Endothelial cell (in vitro differentiated cells): ENCODE measurements around the gene NAA10. TPM values are rescaled to one million over a fixed set of nuclear protein-coding genes. Genes with fewer than 3 reads are reported as not detected.

ENCODE experiments used
- DNase-seq: peaks from one replicate; pipeline ENCODE4 v3.0.0; 2021; ENCODE audit warnings: low spot score
- H3K27ac Mint-ChIP-seq: one replicate; pipeline ENCODE4 v1.8.0; 2021; ENCODE audit warnings: mixed read lengths, inconsistent platforms; ENCODE audit not compliant: unreplicated experiment
- H3K27me3 Mint-ChIP-seq: one replicate; pipeline ENCODE4 v1.8.0; 2021; ENCODE audit warnings: mild to moderate bottlenecking, moderate library complexity, mixed read lengths, inconsistent platforms; ENCODE audit not compliant: unreplicated experiment
- H3K36me3 Mint-ChIP-seq: one replicate; pipeline ENCODE4 v1.8.0; 2021; ENCODE audit warnings: mild to moderate bottlenecking, low read depth, mixed read lengths, inconsistent platforms; ENCODE audit not compliant: unreplicated experiment
- H3K4me1 Mint-ChIP-seq: one replicate; pipeline ENCODE4 v1.8.0; 2021; ENCODE audit warnings: mild to moderate bottlenecking, mixed read lengths, inconsistent platforms; ENCODE audit not compliant: unreplicated experiment
- H3K4me3 Mint-ChIP-seq: one replicate; pipeline ENCODE4 v1.8.0; 2021; ENCODE audit warnings: mild to moderate bottlenecking, mixed read lengths, inconsistent platforms; ENCODE audit not compliant: unreplicated experiment
- H3K9me3 Mint-ChIP-seq: one replicate; pipeline ENCODE4 v1.8.0; 2021; ENCODE audit warnings: mixed read lengths, inconsistent platforms; ENCODE audit not compliant: unreplicated experiment
- CTCF ChIP-seq: fragments of 200-600 bp; sonication (generic); IDR thresholded peaks from one replicate; pipeline ENCODE4 v1.5.0; 2021; ENCODE audit warnings: antibody characterized with exemption; ENCODE audit not compliant: unreplicated experiment
- total RNA-seq: library from RNA; stranded (reverse); fragmentation: NEBNext Ultra II Directional; extraction: Animal tissue kit (Norgen Biotek cat#: 25700); gene quantifications from one replicate; pipeline ENCODE4 v1.2.1, GENCODE V29; 2021; ENCODE audit not compliant: unreplicated experiment

NAA10 gene
- total RNA-seq, 1 donor from 2014 or later = 85.5 TPM

GRCh38 chrX:153953892-153954557 lies 19.2 kb upstream of the NAA10 start:
- peaks cover 7% of the 10 kb centered on the region for H3K36me3 Mint-ChIP-seq
- no peaks in the 10 kb centered on the region for H3K9me3 Mint-ChIP-seq
- no peak overlapping the region for H3K27ac Mint-ChIP-seq
- peaks cover 4% of the 10 kb centered on the region for H3K4me1 Mint-ChIP-seq
- no peak for TF ChIP-seq CTCF
- no peak for DNase-seq
- H3K27me3 Mint-ChIP-seq = peaks cover 5% of the 10 kb centered on the region
- H3K4me3 Mint-ChIP-seq = no peak overlapping the region

DNA sequence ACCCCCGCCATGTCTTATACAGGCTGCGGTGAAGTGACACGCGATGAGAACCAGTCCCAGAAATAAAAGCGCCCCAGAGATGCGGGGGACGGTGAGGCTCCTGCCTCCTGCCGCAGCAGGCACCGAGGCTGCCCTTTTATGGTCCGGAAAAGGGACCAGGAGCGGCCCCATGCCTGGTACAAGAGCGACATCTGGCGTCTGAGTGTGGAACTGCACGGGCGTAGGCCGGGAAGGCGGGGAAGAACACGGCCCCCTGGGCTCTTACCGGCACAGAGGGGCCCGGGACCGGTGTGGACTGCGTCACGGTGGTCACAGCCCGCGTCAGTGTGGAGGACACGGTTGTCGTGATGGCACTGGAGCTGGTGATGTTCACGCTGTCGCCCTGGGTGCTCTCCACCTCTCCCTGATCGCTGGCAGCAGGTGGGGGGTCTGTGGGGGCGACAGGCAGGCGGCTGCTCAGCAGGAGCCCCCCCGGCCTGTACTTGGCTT lies 18.5 kb upstream of the NAA10 start:
- peaks cover 5% of the 10 kb centered on the region for H3K27me3 Mint-ChIP-seq
- peak; percentile 87 for TF ChIP-seq CTCF
- H3K9me3 Mint-ChIP-seq = no peaks in the 10 kb centered on the region
- H3K4me1 Mint-ChIP-seq = peaks cover 4% of the 10 kb centered on the region
- peak; percentile 77 for DNase-seq
- peaks cover 7% of the 10 kb centered on the region for H3K36me3 Mint-ChIP-seq
- no peak overlapping the region for H3K27ac Mint-ChIP-seq
- H3K4me3 Mint-ChIP-seq = no peak overlapping the region

GRCh38 chrX:153952373-153953026 lies 17.7 kb upstream of the NAA10 start:
- H3K27me3 Mint-ChIP-seq = peaks cover 5% of the 10 kb centered on the region
- peaks cover 6% of the 10 kb centered on the region for H3K36me3 Mint-ChIP-seq
- H3K4me1 Mint-ChIP-seq = peaks cover 9% of the 10 kb centered on the region
- no peak for TF ChIP-seq CTCF
- DNase-seq = no peak
- H3K4me3 Mint-ChIP-seq = no peak overlapping the region
- no peaks in the 10 kb centered on the region for H3K9me3 Mint-ChIP-seq
- no peak overlapping the region for H3K27ac Mint-ChIP-seq

DNA sequence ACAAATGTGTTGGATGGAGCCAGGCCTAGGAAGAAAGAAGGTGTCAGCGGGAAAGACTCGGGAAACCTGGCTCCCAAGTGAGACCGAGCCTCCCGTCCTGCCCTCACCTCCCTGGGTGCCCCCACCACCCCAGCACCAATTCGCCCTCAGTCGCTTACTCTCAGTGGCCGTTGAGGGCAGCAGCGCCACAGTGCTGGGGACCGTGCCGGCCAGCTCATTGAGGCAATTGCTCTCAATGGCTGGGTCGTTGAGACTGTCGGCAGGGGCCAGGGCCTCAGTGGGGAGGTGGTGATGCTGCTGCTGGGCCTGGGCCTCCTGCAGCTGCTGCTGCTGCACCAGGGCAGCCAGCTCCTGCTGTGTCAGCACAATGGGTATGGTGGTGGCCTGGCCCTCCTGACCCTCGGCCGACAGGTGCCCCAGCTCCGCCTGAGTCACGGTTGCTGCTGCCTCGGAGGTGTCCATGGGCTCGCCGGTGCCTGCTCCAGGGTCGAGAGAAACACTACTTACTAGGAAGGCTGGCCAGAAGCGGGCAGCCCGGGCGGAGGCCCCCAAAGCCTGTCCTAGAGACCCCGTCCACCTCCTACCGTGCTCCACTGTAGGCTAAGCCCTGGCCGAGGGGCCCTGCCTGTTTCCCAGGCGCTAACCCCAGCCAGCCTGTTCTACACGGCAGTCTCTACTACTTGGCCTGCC lies 17.0 kb upstream of the NAA10 start:
- H3K4me1 Mint-ChIP-seq = peaks cover 11% of the 10 kb centered on the region
- H3K4me3 Mint-ChIP-seq = no peak overlapping the region
- no peak for DNase-seq
- TF ChIP-seq CTCF = no peak
- H3K27me3 Mint-ChIP-seq = peaks cover 5% of the 10 kb centered on the region
- H3K36me3 Mint-ChIP-seq = peaks cover 7% of the 10 kb centered on the region
- H3K9me3 Mint-ChIP-seq = no peaks in the 10 kb centered on the region
- H3K27ac Mint-ChIP-seq = no peak overlapping the region
